Gastroesophageal sphincter (tissue), 4 donors: ENCODE data around the gene SFSWAP. TPM values are rescaled to one million over a fixed set of nuclear protein-coding genes. Genes with fewer than 3 reads are reported as not detected.

ENCODE experiments used
- ATAC-seq: fragments of 150-250 bp; one replicate; pipeline ENCODE4 v1.9.1; 2016; ENCODE audit warnings: mild to moderate bottlenecking, moderate library complexity
- H3K27ac ChIP-seq, 4 donors: fragments of 200-600 bp; sonication (generic) in 3 of 4; 1 replicate in 3 of 4; 2 replicates in 1 of 4; pipeline ENCODE4 v1.5.1; 2016 to 2019
- H3K27me3 ChIP-seq: fragments of 200-600 bp; sonication (generic); one replicate; pipeline ENCODE4 v1.5.1; 2019
- H3K36me3 ChIP-seq, 2 donors: fragments of 200-600 bp; sonication (generic); one replicate each; pipeline ENCODE4 v1.5.1; 2019; ENCODE audit warnings: control low read depth in 1 of 2
- H3K4me1 ChIP-seq, 3 donors: fragments of 200-600 bp; sonication (generic); 1 replicate in 2 of 3; 2 replicates in 1 of 3; pipeline ENCODE4 v1.5.1; 2016 to 2019; ENCODE audit warnings: control low read depth in 2 of 3
- H3K4me3 ChIP-seq, 2 donors: fragments of 200-600 bp; sonication (generic); one replicate each; pipeline ENCODE4 v1.5.1; 2019; ENCODE audit warnings: mild to moderate bottlenecking in 1 of 2, moderate library complexity in 1 of 2
- H3K9me3 ChIP-seq, 3 donors: fragments of 200-600 bp; sonication (generic); one replicate each; pipeline ENCODE4 v1.5.1; 2017 to 2019; ENCODE audit warnings: control low read depth in 2 of 3
- EP300 ChIP-seq: sonication (generic); formaldehyde crosslinking; IDR thresholded peaks from one replicate; pipeline ENCODE4 v1.6.1; 2017; ENCODE audit warnings: antibody characterized with exemption, mild to moderate bottlenecking
- POLR2A ChIP-seq, 2 donors: fragments of 450-650 bp; IDR thresholded peaks; one replicate each; pipeline ENCODE4 v1.6.1; 2017; ENCODE audit warnings: antibody characterized with exemption in 2 of 2, mild to moderate bottlenecking in 2 of 2, moderate library complexity in 1 of 2
- POLR2AphosphoS5 ChIP-seq: sonication (generic); formaldehyde crosslinking; IDR thresholded peaks from one replicate; pipeline ENCODE4 v1.6.1; 2017; ENCODE audit warnings: antibody characterized with exemption
- WGBS, 2 donors: methylation state at CpG; one replicate each; pipeline ENCODE4 v1.1.5; 2018; ENCODE audit warnings: low coverage in 1 of 2; 5-methylcytosine and 5-hydroxymethylcytosine counted together
- total RNA-seq, 4 donors: library from RNA; depleted of rRNA; stranded (reverse); fragments of >200 nt; gene quantifications; one replicate each; pipeline ENCODE4 v1.1.0, GENCODE V29; 2016
- TF ChIP-seq, protein P1 (sequence below), 4 experiments: fragments of 200-600 bp in 2 of 4; fragments of 450-650 bp in 2 of 4; sonication (generic) in 1 of 4; IDR thresholded peaks; one replicate each; pipeline ENCODE4 v1.5.1; 2017 to 2019; ENCODE audit warnings: antibody characterized with exemption in 4 of 4, mild to moderate bottlenecking in 2 of 4, moderate library complexity in 2 of 4

Gene SFSWAP
- total RNA-seq, 4 donors from 2014 or later = 22.4 to 50.4 (median 32.5) TPM

GRCh38 chr12:131671276-131671675, 39.6 kb upstream of the SFSWAP start:
- Histone ChIP-seq H3K4me1 (no peaks in the 10 kb centered on the region), H3K9me3 (peaks cover 0 to 20% (median 0%) of the 10 kb centered on the region in 3 donors), H3K36me3 (no peaks in the 10 kb centered on the region), H3K27ac (no peak overlapping the region), H3K4me3 (no peak overlapping the region), H3K27me3 (peaks cover 45% of the 10 kb centered on the region)
- TF ChIP-seq, protein P1, sequence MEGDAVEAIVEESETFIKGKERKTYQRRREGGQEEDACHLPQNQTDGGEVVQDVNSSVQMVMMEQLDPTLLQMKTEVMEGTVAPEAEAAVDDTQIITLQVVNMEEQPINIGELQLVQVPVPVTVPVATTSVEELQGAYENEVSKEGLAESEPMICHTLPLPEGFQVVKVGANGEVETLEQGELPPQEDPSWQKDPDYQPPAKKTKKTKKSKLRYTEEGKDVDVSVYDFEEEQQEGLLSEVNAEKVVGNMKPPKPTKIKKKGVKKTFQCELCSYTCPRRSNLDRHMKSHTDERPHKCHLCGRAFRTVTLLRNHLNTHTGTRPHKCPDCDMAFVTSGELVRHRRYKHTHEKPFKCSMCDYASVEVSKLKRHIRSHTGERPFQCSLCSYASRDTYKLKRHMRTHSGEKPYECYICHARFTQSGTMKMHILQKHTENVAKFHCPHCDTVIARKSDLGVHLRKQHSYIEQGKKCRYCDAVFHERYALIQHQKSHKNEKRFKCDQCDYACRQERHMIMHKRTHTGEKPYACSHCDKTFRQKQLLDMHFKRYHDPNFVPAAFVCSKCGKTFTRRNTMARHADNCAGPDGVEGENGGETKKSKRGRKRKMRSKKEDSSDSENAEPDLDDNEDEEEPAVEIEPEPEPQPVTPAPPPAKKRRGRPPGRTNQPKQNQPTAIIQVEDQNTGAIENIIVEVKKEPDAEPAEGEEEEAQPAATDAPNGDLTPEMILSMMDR (IDR thresholded peaks at IDR 0.05) = no peak
- no peak for TF ChIP-seq POLR2A (IDR thresholded peaks at IDR 0.05)
- no peak for TF ChIP-seq EP300
- no peak for TF ChIP-seq POLR2AphosphoS5
- no peak for ATAC-seq
- 59 to 70% methylated on average over 3 to 8 of the region's 8 CpGs for WGBS, 2 donors

DNA sequence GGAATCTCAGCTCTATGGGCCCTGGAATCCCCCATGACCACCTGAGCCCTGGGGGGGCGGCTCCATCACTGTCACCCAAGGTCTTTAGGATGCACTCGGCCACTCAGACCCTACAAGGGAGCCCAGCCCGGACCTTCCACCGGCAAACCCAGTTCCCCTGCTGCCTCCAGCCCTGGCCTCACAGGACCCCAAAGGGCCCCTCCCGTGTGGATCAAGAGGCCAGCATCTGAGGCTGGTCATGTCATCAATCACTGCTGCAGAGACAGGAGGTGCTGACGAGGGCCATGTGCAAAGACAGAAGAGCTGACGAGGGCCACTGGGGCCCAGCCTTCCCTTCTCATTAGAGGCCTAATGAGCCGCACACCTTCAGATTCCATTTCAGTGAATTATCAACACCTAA, 39.0 kb upstream of the SFSWAP start:
- Histone ChIP-seq H3K36me3 (no peaks in the 10 kb centered on the region), H3K27me3 (peaks cover 45% of the 10 kb centered on the region), H3K27ac (no peak overlapping the region), H3K9me3 (peaks cover 0 to 20% (median 0%) of the 10 kb centered on the region in 3 donors), H3K4me1 (no peaks in the 10 kb centered on the region), H3K4me3 (no peak overlapping the region)
- no peak for ATAC-seq
- 15 to 60% methylated on average over 1 to 3 of the region's 8 CpGs for WGBS, 2 donors
- TF ChIP-seq POLR2AphosphoS5 (no peak), POLR2A (IDR thresholded peaks at IDR 0.05) (no peak), EP300 (no peak)
- TF ChIP-seq, protein P1 (IDR thresholded peaks at IDR 0.05) = no peak

GRCh38 chr12:131672311-131672940, 38.5 kb upstream of the SFSWAP start:
- Histone ChIP-seq H3K9me3 (peaks cover 0 to 20% (median 0%) of the 10 kb centered on the region in 3 donors), H3K4me1 (no peaks in the 10 kb centered on the region), H3K27ac (no peak overlapping the region), H3K36me3 (no peaks in the 10 kb centered on the region), H3K4me3 (no peak overlapping the region), H3K27me3 (peaks cover 45% of the 10 kb centered on the region)
- TF ChIP-seq POLR2AphosphoS5 (no peak), EP300 (no peak), POLR2A (IDR thresholded peaks at IDR 0.05) (no peak)
- TF ChIP-seq, protein P1 (IDR thresholded peaks at IDR 0.05) = no peak
- WGBS, 2 donors = 65 to 100% methylated on average over 2 to 10 of the region's 17 CpGs
- ATAC-seq = no peak

GRCh38 chr12:131672941-131673887, 37.7 kb upstream of the SFSWAP start:
- WGBS, 2 donors = 51 to 56% methylated on average over 10 to 20 of the region's 24 CpGs
- Histone ChIP-seq H3K4me3 (no peak overlapping the region), H3K4me1 (no peaks in the 10 kb centered on the region), H3K36me3 (no peaks in the 10 kb centered on the region), H3K27ac (no peak overlapping the region), H3K9me3 (peaks cover 0 to 20% (median 0%) of the 10 kb centered on the region in 3 donors), H3K27me3 (peaks cover 51% of the 10 kb centered on the region)
- TF ChIP-seq POLR2AphosphoS5 (no peak), POLR2A (IDR thresholded peaks at IDR 0.05) (no peak), EP300 (no peak)
- TF ChIP-seq, protein P1 (IDR thresholded peaks at IDR 0.05) = no peak
- ATAC-seq = no peak
